Ovary (tissue), 3 donors: ENCODE results near the gene SOD2.

Experiments used
- POLR2A ChIP-seq: fragments of 450-650 bp; IDR thresholded peaks from one replicate; pipeline ENCODE4 v1.6.1; 2017; ENCODE audit warnings: antibody characterized with exemption, mild to moderate bottlenecking, moderate library complexity
- TF ChIP-seq, protein P1 (sequence below), 3 donors: fragments of 450-650 bp in 2 of 3; fragments of 200-600 bp in 1 of 3; IDR thresholded peaks; one replicate each; pipeline versions ENCODE4 v1.5.1 to v1.8.0; 2016 to 2022; ENCODE audit warnings: antibody characterized with exemption in 3 of 3, mild to moderate bottlenecking in 1 of 3
- donor health status: DM: no; HTN: no; CAD: no.

DNA sequence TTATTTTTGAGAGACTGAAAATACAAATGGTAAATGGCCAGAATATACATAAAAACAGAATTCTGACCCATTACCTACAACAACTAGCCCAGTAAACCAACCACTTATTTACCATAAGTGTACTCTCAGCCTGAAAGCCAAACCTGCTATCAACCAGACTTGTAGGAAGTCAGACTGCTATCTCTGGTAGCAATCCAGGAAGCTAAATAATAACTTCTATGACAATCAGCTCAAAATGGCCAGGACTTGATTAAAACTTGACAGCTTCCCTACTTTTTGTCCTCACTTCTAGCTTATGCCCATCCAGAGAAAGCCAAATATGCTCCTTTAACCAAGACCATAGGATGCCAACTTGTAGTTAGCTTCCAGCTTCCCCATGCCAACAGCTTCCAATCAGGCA is 29.6 kb upstream of the SOD2 start:
- TF ChIP-seq, protein P1, sequence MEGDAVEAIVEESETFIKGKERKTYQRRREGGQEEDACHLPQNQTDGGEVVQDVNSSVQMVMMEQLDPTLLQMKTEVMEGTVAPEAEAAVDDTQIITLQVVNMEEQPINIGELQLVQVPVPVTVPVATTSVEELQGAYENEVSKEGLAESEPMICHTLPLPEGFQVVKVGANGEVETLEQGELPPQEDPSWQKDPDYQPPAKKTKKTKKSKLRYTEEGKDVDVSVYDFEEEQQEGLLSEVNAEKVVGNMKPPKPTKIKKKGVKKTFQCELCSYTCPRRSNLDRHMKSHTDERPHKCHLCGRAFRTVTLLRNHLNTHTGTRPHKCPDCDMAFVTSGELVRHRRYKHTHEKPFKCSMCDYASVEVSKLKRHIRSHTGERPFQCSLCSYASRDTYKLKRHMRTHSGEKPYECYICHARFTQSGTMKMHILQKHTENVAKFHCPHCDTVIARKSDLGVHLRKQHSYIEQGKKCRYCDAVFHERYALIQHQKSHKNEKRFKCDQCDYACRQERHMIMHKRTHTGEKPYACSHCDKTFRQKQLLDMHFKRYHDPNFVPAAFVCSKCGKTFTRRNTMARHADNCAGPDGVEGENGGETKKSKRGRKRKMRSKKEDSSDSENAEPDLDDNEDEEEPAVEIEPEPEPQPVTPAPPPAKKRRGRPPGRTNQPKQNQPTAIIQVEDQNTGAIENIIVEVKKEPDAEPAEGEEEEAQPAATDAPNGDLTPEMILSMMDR (IDR thresholded peaks at IDR 0.05): no peak
- TF ChIP-seq POLR2A: no peak
